Measurements from ENCODE around the gene EYA4.

The EYA4 gene

GRCh38 chr6:133411757-133412156 is 170.6 kb downstream of the EYA4 start:
- Histone ChIP-seq H3K4me3 (ENCODE audit: extremely low read depth, insufficient read depth, low read length, poor library complexity, severe bottlenecking) (no peak overlapping the region), H3K4me1 (ENCODE audit: control insufficient read depth, insufficient read depth, low read length, poor library complexity, severe bottlenecking) (no peaks in the 10 kb centered on the region), H3K9me3 (ENCODE audit: control insufficient read depth, low read length) (no peaks in the 10 kb centered on the region), H3K36me3 (ENCODE audit: control insufficient read depth, insufficient read depth, low read length) (no peaks in the 10 kb centered on the region), H3K27ac (ENCODE audit: low read depth, low read length, severe bottlenecking) (no peak overlapping the region)

- no peak overlapping the region for H3K27ac ChIP-seq (ENCODE audit: low read depth, low read length, severe bottlenecking)
- no peaks in the 10 kb centered on the region for H3K36me3 ChIP-seq (ENCODE audit: control insufficient read depth, insufficient read depth, low read length)
- no peaks in the 10 kb centered on the region for H3K9me3 ChIP-seq (ENCODE audit: control insufficient read depth, low read length)
- 60 to 68% methylated on average over 3 to 4 of the region's 5 CpGs for WGBS, 2 experiments (ENCODE audit: insufficient coverage in 2 of 2)
- no peak overlapping the region for H3K4me3 ChIP-seq (ENCODE audit: extremely low read depth, insufficient read depth, low read length, poor library complexity, severe bottlenecking)
- H3K4me1 ChIP-seq (ENCODE audit: control insufficient read depth, insufficient read depth, low read length, poor library complexity, severe bottlenecking): no peaks in the 10 kb centered on the region
These were observed 174.1 kb downstream of the EYA4 start for GRCh38 chr6:133415262-133415661.

GRCh38 chr6:133418108-133418507 is 177.0 kb downstream of the EYA4 start:
- H3K4me1 ChIP-seq (ENCODE audit: control insufficient read depth, insufficient read depth, low read length, poor library complexity, severe bottlenecking): no peaks in the 10 kb centered on the region
- no peaks in the 10 kb centered on the region for H3K9me3 ChIP-seq (ENCODE audit: control insufficient read depth, low read length)
- no peaks in the 10 kb centered on the region for H3K36me3 ChIP-seq (ENCODE audit: control insufficient read depth, insufficient read depth, low read length)
- H3K4me3 ChIP-seq (ENCODE audit: extremely low read depth, insufficient read depth, low read length, poor library complexity, severe bottlenecking): no peak overlapping the region
- WGBS, 2 experiments (ENCODE audit: insufficient coverage in 2 of 2): 83 to 93% methylated on average over 1 to 2 of the region's 2 CpGs
- H3K27ac ChIP-seq (ENCODE audit: low read depth, low read length, severe bottlenecking): no peak overlapping the region

DNA sequence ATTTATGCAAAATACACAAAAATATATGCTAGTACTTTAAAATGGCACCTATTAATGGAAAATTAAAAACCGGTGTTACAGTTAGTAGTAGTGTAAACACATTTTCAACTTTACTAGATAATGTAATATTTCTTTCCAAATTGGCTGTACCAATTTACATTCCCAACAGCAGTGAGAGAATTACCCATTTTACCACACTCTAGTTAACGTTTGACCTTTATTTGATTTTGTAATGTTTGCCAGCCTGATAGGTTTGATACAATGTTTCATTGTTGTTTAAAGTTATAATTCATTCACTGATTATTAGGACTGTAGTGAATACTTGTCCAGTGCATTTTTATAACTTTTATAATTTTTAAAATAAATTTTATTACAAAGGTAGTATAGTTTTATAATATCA is 182.1 kb downstream of the EYA4 start:
- no peaks in the 10 kb centered on the region for H3K9me3 ChIP-seq (ENCODE audit: control insufficient read depth, low read length)
- no peak overlapping the region for H3K4me3 ChIP-seq (ENCODE audit: extremely low read depth, insufficient read depth, low read length, poor library complexity, severe bottlenecking)
- H3K4me1 ChIP-seq (ENCODE audit: control insufficient read depth, insufficient read depth, low read length, poor library complexity, severe bottlenecking): no peaks in the 10 kb centered on the region
- H3K27ac ChIP-seq (ENCODE audit: low read depth, low read length, severe bottlenecking): no peak overlapping the region
- H3K36me3 ChIP-seq (ENCODE audit: control insufficient read depth, insufficient read depth, low read length): no peaks in the 10 kb centered on the region
- WGBS, 2 experiments (ENCODE audit: insufficient coverage in 2 of 2): no CpG with 5 or more reads among the region's 2 CpGs

DNA sequence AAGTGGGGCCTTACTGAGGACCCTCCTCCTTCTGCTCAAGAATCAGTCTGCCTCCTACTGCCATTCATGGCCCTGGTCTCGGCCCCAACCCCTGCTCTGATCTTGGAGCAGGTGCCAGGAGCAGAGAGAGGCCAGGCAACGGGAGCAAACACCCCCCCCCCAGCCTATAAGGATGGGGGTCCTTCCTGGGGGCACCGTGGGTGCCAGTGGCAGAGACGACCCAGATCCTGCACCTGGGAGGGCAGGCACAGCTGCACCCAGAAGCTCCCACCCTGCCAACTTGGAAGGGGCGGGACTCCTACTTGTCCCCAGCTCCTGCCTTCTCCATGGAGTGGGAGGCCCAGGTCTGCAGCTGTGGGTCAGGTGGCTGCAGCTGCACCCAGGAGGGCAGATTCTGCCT is 183.2 kb downstream of the EYA4 start:
- H3K9me3 ChIP-seq (ENCODE audit: control insufficient read depth, low read length): no peaks in the 10 kb centered on the region
- H3K36me3 ChIP-seq (ENCODE audit: control insufficient read depth, insufficient read depth, low read length): no peaks in the 10 kb centered on the region
- H3K4me1 ChIP-seq (ENCODE audit: control insufficient read depth, insufficient read depth, low read length, poor library complexity, severe bottlenecking): no peaks in the 10 kb centered on the region
- H3K27ac ChIP-seq (ENCODE audit: low read depth, low read length, severe bottlenecking): no peak overlapping the region
- WGBS, 2 experiments (ENCODE audit: insufficient coverage in 2 of 2): 82% methylated on average over 3 of the region's 5 CpGs; no CpG with 5 or more reads in 1 of the 2 experiments
- no peak overlapping the region for H3K4me3 ChIP-seq (ENCODE audit: extremely low read depth, insufficient read depth, low read length, poor library complexity, severe bottlenecking)

DNA sequence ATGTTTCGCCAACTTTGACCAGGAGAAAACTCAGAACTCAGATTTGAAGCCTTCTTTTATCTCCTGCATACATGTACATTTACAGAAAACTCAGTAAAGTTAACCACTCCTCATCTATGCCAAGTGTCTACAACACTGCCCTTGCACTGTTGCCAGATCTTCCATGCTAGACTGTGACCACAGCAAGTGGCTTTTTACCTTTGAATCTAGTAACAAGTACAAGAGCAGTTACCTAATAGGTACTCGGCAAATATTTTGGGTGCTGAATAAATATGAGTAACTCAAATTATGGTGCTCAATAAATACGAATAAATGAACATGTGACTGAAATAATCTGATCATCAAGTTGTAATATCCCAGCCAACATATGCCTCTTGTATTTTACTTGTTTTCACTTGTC is 184.9 kb downstream of the EYA4 start:
- H3K36me3 ChIP-seq (ENCODE audit: control insufficient read depth, insufficient read depth, low read length): no peaks in the 10 kb centered on the region
- no peaks in the 10 kb centered on the region for H3K9me3 ChIP-seq (ENCODE audit: control insufficient read depth, low read length)
- no peaks in the 10 kb centered on the region for H3K4me1 ChIP-seq (ENCODE audit: control insufficient read depth, insufficient read depth, low read length, poor library complexity, severe bottlenecking)
- no peak overlapping the region for H3K27ac ChIP-seq (ENCODE audit: low read depth, low read length, severe bottlenecking)
- no peak overlapping the region for H3K4me3 ChIP-seq (ENCODE audit: extremely low read depth, insufficient read depth, low read length, poor library complexity, severe bottlenecking)
- WGBS, 2 experiments (ENCODE audit: insufficient coverage in 2 of 2): 82 to 95% methylated on average over 1 to 2 of the region's 3 CpGs

DNA sequence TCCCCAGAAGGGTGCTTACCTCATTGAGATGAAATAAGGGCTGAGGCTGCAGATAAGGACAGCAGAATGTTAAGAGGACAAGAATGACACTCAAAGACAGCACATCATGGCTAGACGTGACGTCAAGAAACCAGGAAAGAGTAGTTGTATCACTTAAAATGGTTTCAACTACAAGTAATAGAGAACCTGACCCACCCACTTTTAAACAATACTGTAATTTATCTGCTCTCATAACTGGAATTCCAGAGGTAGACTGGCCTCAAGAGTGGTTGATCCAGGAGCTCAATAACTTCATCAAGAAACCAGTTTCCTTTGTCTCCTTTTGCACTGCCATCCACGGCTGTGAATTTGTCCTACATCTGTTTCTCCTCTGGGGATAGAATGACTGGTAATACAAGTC is 187.1 kb downstream of the EYA4 start:
- Histone ChIP-seq H3K4me3 (ENCODE audit: extremely low read depth, insufficient read depth, low read length, poor library complexity, severe bottlenecking) (no peak overlapping the region), H3K36me3 (ENCODE audit: control insufficient read depth, insufficient read depth, low read length) (no peaks in the 10 kb centered on the region), H3K27ac (ENCODE audit: low read depth, low read length, severe bottlenecking) (no peak overlapping the region), H3K4me1 (ENCODE audit: control insufficient read depth, insufficient read depth, low read length, poor library complexity, severe bottlenecking) (no peaks in the 10 kb centered on the region), H3K9me3 (ENCODE audit: control insufficient read depth, low read length) (no peaks in the 10 kb centered on the region)
- WGBS, 2 experiments (ENCODE audit: insufficient coverage in 2 of 2): 100% methylated on average over 2 of the region's 3 CpGs; no CpG with 5 or more reads in 1 of the 2 experiments

DNA sequence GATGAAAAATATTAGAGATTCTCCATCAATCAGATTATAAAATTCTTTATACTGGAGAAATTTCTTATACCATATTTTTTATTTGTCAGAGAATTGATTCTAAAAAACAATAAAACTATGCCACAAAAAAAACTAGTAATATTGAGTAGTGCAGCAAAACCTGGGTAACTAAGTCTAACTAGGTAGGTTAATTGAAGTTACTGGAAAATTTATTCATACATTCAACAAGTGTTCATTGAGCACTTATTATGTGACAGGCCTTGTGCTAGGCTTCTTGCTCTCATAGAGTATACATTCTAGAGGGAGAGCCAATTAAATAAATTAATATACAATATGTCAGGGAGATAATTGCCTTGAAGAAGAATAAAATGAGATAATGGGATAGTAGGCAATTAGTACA is 189.4 kb downstream of the EYA4 start:
- no peaks in the 10 kb centered on the region for H3K36me3 ChIP-seq (ENCODE audit: control insufficient read depth, insufficient read depth, low read length)
- no peak overlapping the region for H3K27ac ChIP-seq (ENCODE audit: low read depth, low read length, severe bottlenecking)
- no peaks in the 10 kb centered on the region for H3K4me1 ChIP-seq (ENCODE audit: control insufficient read depth, insufficient read depth, low read length, poor library complexity, severe bottlenecking)
- H3K9me3 ChIP-seq (ENCODE audit: control insufficient read depth, low read length): no peaks in the 10 kb centered on the region
- no peak overlapping the region for H3K4me3 ChIP-seq (ENCODE audit: extremely low read depth, insufficient read depth, low read length, poor library complexity, severe bottlenecking)

GRCh38 chr6:133431031-133431430 is 189.9 kb downstream of the EYA4 start:
- Histone ChIP-seq H3K36me3 (ENCODE audit: control insufficient read depth, insufficient read depth, low read length) (no peaks in the 10 kb centered on the region), H3K4me3 (ENCODE audit: extremely low read depth, insufficient read depth, low read length, poor library complexity, severe bottlenecking) (no peak overlapping the region), H3K27ac (ENCODE audit: low read depth, low read length, severe bottlenecking) (no peak overlapping the region), H3K9me3 (ENCODE audit: control insufficient read depth, low read length) (no peaks in the 10 kb centered on the region), H3K4me1 (ENCODE audit: control insufficient read depth, insufficient read depth, low read length, poor library complexity, severe bottlenecking) (no peaks in the 10 kb centered on the region)

- Histone ChIP-seq H3K4me3 (ENCODE audit: extremely low read depth, insufficient read depth, low read length, poor library complexity, severe bottlenecking) (no peak overlapping the region), H3K36me3 (ENCODE audit: control insufficient read depth, insufficient read depth, low read length) (no peaks in the 10 kb centered on the region), H3K9me3 (ENCODE audit: control insufficient read depth, low read length) (no peaks in the 10 kb centered on the region), H3K4me1 (ENCODE audit: control insufficient read depth, insufficient read depth, low read length, poor library complexity, severe bottlenecking) (no peaks in the 10 kb centered on the region), H3K27ac (ENCODE audit: low read depth, low read length, severe bottlenecking) (no peak overlapping the region)
- 67 to 70% methylated on average over 3 of the region's 9 CpGs for WGBS, 2 experiments (ENCODE audit: insufficient coverage in 2 of 2)
These were observed 191.1 kb downstream of the EYA4 start for GRCh38 chr6:133432021-133432989.

DNA sequence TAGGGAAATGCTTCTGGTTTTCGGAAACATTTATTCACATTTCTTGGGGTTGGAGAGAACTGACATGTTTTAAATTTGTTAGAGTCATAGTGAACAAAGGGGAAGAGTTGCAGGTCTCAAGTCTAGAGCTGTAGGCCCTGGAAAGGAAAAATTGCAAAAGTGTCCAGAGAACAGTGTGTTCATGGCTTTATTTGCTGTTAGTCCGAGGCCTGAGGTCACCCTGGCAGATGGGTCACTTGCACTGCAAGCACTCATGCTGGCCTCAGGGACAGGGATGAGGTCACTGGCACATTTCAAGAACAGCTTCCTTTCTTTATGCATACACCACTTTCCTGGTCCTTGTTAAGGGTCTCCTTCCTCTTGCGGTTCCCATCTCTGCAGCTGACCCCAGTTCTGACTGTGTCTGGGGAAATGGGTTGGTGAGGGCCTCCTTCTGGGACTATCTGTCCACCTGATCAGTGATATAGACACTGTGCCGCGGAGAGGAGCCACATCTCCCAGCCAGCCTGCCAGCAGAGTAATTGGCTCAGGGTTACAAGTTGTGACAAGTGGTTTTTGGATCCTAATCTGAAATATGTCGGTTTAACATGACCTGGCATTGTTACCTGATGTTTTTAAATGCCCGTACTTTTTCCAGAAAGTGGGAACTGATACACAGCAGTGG is 194.0 kb downstream of the EYA4 start:
- H3K4me3 ChIP-seq (ENCODE audit: extremely low read depth, insufficient read depth, low read length, poor library complexity, severe bottlenecking): no peak overlapping the region
- peak overlapping the region; percentile 17 for H3K27ac ChIP-seq (ENCODE audit: low read depth, low read length, severe bottlenecking)
- H3K4me1 ChIP-seq (ENCODE audit: control insufficient read depth, insufficient read depth, low read length, poor library complexity, severe bottlenecking): no peaks in the 10 kb centered on the region
- H3K36me3 ChIP-seq (ENCODE audit: control insufficient read depth, insufficient read depth, low read length): no peaks in the 10 kb centered on the region
- WGBS, 2 experiments (ENCODE audit: insufficient coverage in 2 of 2): 92 to 94% methylated on average over 4 to 5 of the region's 7 CpGs
- H3K9me3 ChIP-seq (ENCODE audit: control insufficient read depth, low read length): no peaks in the 10 kb centered on the region
